DMS53 (cell line): ENCODE results near the gene OGFOD1.
A peak's percentile ranks its signal among the peaks of the same experiment; 100 is the strongest.

Experiments
- DNase-seq: peaks from one replicate; lab custom pipeline; 2025; lab: John Stamatoyannopoulos, UW

Gene OGFOD1

DNA sequence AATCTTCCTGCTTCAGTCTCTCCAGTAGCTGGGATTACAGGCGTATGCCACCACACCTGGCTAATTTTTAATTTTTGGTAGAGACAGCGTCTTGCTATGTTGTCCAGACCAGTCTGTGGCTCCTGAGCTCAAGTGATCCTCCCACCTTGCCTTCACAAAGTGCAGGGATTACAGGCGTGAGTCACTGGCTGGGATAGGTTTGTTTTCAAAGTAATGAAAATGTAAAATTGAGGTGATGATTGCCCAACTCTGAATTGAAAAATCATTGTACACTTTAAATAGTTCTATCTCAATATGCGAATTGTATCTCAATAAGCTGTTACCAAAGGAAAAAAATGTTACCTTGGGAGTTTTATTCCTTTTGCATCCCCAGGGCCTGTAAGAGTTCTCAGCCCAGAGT lies 24.8 kb upstream of the OGFOD1 start:
- peak; percentile 29 for DNase-seq

DNA sequence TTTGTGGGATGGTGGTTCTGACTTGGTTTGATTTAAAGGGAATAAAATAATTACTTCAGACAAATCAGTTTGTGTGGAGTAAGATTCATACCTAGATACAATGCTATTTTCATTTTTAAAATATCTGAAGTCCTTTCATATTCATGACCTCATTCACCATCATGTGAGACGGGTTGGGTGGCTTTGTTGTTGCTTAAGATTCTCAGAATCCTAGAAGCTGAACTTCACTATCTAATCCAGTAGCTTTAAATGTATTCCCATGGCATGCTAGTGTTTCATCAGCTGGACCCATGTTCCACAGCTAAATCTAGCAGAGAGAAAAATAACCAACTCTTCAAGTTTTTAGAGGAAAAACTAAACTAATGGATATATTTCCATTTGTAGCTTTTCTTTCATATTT lies 23.3 kb upstream of the OGFOD1 start:
- DNase-seq = no peak

DNA sequence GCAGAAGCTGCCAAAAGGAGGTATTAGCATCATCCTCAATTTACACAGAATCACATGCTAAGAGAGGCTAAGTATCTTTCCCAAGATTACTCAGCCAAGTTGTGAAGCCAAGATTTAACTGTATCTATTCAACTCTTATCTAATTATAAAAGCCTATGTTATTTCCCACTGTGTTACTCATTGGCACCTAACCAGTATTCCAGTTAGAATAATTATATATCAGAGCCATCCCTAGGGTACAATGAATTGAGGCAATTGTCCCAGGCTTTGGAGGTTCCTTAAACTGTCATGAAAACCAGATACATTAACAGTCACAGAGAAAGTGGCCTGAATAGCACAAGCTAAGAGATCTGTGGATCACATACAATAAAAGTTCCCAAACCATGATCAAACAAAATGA lies 15.1 kb upstream of the OGFOD1 start:
- DNase-seq = no peak

DNA sequence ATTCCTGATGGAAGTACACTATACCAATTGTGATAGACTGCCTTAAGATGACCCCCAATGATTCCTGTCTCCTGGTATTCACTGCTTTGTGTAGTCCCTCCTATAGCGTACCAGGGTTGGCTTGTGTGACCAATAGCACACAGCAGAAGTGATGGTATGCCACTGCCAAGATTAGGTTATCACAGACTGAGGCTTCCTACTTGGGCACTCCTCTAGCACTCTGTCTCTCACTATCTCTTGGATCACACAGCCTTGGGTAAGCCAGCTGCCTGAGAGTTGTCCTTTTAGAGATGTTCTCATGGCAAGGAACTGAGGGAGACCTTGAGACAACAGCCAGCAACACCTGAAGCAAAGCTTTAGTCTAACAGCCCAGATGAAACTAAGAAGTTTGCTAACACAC lies 13.3 kb upstream of the OGFOD1 start:
- DNase-seq = no peak

DNA sequence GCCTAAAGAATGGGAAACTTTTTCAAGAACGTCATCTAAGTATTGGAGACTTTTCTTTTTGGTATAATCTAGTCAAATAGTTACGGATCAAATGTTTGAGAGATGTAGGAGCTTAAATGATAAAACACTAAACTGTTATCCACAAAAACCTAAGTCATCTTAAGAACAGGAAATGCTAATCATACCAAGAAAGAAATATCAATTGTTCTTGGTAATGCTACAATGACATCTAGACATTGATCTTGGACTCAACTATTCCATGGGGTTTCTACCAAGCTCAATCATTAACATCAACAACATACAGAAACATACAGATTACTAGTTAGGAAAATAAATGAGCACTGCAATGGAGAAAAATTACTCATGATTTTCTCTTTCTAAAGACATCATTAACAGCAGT lies 4.1 kb upstream of the OGFOD1 start:
- DNase-seq = no peak

DNA sequence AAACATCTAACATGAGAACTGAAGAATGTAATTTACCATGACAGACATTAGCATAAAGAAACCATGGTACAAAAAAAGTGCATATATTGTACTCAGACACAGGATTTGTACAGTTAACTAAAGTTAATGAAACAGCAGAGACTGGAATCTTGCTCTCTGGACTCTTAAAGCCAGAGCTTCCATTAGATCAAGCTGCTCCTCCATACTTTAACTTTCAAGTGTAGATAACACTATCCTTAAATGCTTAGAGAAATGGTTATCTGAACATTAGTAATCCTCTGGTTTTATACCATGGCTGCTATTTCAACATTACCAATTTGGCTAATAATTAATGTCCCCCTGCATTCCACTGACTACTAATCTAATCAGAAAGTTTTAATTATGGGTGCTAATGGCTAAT lies 3.3 kb upstream of the OGFOD1 start:
- DNase-seq = no peak

DNA sequence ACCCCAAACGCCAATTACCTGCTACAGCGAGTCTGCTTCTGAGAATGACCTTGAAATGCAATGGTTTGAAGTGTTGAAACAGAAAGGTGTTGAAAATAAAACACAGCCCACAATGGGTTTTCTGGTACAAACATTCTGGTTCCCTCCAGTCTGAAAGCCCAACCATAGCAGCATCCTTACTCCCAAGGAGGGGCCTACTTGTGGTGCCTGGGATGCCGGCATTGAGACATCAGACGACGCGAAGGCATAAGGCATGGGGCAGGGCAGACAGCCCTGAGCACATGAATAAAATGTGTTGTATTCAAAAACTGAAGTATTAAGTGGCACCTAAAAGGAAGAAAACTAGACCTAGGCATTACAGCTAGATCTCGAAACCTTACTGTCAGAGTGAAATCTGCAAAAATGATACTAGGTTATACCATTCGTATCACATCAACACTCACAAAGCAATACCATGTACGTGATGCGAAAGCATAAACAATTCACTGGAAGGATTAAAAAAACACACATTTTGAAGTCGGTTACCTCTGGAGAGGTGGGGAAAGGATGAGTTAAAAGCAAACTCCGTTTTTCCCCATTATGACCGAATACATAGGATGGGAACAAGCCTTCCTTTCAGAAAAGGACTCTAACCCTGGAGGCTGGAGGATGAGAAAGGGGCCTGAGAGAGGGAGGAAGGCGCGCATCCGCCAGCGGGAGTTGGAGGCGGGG lies 924 bp upstream of the OGFOD1 start:
- no peak for DNase-seq

DNA sequence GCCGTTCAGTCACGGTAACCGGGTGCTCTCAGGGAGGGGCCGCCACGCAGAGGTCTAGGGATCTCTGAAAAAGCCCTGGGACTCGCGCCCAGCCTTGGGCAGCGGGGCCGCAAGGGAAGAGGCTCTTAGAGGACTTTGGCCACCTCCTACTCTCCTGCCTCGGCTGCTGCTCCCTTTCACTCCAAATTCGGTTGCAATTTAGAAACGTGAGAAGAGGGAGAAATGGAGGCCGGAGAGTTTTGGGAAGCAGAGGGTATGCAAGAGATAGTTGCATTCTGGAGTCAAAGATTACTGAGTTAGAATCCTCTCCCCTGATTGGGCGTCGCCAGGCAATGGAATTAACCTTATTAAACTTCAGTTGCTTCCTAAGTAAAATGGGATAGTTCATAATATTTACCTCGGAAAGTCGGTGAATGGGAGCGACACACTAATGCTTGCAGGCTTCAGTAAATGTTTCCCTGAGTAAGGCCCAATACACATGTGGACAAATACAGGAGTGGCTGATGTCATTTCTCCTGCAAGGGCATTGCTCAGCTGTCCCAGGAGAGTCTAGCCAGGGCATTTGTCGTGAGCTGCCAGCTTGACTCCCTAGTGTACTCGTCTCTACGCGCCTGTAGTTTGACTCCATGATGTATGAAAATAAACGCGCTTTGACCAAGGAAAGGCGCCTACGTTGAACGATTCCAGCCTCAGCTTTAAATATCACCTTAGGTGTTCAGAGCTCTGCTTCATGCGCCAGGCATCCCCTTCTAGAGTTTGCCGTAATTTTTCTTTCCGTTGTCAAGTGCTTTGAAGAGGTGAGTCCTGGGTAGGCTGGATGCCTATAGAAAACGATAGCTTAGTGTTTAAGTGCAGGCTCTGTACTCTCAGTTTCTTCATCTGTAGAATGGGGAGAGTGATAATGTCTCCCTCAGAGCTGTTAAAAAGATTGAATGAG lies 667 bp downstream of the OGFOD1 start:
- DNase-seq = peak; percentile 88

DNA sequence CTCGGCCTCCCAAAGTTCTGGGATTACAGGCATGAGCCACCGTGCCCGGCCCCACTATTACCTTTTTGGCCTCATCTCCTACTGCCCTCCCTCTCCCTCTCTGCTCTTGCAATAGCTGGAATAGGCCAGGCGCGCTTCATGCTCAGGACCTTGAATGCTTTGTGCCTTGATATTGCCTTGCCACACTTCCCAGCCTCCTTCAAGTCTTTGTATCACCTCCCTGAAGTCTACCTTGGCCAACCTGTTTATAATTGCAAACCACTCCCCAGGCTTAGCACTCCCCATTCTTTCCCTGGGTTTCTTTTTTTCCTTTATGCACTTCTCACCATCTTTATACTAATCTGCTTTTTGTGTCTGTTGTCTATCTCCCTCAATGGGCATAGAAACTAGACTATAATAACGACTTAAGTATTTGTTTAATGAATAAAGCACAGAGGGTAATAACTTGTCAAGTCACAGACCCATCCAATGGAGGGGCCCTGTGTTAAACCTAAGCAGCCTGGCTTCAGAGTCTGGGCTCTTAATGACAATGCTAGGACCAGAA lies 6.6 kb downstream of the OGFOD1 start:
- no peak for DNase-seq

DNA sequence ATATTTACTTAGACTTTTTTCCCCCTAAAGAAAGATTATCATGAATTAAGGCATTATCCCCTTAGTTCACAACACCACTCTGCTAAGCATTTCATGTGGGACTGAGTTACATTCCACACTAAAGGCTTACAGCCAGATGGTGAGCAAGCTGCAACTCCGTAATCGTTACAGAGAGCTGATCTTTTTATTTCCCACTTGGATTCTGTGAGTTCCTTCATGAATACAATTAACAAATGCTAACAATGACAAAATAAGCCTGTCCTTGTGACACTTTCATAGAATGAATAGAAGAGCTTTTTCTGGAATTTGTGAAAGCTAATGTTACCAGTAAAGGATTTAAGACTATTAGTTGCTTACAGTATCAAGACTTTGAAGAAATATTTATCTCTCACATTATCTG lies 8.7 kb downstream of the OGFOD1 start:
- DNase-seq = no peak

DNA sequence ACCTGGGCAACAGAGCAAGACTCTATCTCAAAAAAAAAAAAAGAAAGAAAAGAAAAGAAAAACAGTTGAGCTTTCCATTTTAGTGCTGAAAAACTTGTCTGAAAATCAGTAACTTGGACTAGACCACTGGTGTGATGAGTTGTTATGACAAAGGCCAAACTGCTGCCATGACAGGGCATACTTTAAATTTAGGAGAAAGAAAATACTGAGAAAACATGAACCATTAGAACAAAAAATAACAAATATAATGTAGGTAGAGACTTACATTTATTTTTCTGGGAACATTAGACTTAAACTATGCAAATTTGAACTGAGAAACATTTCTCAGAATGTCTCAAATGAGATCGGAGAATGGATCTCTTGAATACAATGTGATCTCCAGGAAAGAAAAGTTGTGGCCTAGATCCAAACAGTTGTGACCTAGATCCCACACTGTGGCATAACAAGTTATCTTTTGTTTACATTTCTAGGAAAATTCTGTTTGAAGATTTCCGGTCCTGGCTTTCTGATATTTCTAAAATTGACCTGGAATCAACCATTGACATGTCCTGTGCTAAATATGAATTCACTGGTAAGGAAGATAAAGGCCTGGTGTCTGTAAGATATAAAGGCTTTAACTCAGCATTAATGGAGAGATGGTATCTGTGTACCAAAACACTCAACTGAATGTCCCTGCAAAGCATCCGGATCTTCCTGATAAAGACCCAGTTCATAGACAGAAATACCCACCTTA lies 10.9 kb downstream of the OGFOD1 start:
- no peak for DNase-seq

DNA sequence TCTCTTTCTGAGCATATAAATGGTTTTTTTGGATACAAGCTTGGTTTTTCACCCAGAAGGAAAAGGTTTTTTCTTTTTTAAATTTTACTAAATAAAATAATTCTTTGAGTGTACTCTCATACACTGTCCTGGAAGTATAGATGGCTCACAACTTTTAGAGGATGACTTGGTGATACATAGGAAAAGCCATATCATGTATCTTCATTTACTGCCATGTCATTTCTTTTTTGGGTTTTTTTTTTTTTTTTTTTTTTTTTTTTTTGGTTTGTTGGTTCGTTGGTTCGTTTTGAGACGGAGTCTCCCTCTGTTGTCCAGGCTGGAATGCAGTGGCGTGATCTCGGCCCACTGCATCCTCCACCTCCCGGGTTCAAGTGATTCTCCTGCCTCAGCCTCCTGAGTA lies 11.8 kb downstream of the OGFOD1 start:
- DNase-seq = no peak

DNA sequence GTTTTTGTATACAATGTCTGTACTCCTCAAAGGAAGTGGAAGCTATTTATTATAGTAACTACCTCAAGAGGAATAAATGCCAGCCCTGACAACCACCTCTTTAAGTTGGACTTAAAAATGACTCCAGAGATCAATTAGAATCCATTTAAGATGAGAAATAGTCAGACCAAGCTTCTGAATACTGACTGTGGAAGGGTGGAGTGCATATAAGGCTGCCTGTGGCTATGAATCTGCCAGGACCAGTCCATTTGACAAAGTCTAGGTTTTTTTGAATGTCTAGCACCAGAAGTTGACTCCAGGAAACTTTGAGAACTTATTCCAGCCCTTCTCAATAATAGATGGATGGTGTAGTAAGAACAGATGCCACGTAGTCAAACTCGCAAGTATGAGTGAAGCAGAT lies 15.0 kb downstream of the OGFOD1 start:
- no peak for DNase-seq

DNA sequence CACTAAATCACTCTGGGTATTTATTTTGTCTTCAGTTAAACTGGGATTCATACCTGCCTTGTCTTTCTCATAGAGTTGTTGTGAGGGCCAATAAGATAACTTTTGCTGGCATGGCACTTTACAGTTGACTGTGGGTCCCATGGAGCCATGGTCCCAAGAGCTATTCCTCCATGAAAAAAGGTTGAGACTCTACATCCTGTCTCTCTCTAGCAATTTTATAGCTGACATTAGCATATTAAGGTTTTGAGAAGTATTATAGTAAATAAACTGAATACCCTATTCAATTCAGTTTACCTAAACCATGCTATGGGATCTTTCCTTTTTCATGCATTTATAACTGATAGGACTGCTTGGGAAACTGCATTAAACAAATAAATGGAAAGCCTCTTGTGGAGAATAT lies 17.4 kb downstream of the OGFOD1 start:
- no peak for DNase-seq

DNA sequence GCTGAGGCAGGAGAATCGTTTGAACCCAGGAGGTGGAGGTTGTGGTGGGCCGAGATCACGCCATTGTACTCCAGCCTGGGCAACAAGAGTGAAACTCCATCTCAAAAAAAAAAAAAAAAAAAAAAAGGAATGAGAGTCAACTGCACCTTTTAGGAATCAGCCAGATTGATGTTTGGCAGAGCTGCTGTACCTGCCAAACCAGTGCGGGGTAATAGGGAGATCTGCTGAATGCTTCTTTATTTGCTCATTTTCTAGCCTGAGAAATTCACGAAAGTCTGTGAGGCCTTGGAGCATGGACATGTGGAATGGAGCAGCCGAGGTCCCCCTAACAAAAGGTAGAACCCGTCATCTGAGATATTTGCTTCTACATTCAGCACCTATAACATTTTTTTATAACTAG lies 18.4 kb downstream of the OGFOD1 start:
- DNase-seq = no peak

DNA sequence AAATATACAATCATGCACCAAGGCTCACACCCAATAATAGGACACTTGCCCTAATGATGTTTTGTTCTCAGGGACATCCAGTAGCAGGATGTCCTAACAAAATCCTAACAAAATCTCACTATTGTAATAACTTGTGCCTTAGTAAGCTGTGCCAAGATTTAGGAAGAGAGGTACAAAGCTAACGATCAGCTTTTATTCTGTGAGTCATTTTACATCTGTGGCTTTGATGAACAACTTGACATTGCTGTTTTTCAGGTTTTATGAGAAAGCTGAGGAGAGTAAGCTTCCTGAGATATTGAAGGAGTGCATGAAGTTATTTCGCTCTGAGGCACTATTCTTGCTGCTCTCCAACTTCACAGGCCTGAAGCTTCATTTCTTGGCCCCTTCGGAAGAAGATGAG lies 18.9 kb downstream of the OGFOD1 start:
- no peak for DNase-seq

DNA sequence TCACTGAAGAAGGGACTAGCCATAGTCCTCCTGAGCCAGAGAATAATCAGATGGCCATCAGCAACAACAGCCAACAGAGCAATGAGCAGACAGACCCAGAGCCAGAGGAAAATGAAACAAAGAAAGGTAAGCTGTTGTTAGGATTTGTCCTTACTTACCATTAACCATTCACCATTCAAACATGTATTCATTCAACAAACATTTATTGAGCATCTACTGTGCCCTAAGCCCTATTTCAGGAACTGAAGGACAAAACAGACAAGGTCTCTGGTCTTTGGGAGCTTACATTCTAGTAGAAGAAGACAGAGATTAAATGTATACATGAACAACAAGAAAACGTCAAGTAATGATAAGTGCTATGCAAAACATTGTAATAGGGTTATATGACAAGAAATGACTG lies 19.3 kb downstream of the OGFOD1 start:
- DNase-seq = no peak

DNA sequence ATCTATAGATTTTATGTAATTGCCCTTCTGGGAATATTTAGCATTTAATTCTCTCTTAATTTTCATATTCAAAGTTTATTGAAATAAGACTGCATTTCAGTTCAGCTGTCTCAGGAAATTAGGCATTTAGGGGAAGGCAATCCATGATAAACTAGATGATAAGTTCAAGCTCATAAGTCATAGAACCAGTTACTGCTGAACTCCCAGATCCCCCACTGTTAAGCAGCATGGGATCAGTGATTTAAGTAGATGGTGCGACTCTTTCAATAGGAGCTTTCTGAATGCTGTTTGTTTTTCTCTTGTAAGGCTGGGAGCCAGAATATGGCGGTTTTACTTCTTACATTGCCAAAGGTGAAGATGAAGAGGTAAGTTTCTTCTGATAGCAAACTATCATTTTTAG lies 23.8 kb downstream of the OGFOD1 start:
- no peak for DNase-seq

DNA sequence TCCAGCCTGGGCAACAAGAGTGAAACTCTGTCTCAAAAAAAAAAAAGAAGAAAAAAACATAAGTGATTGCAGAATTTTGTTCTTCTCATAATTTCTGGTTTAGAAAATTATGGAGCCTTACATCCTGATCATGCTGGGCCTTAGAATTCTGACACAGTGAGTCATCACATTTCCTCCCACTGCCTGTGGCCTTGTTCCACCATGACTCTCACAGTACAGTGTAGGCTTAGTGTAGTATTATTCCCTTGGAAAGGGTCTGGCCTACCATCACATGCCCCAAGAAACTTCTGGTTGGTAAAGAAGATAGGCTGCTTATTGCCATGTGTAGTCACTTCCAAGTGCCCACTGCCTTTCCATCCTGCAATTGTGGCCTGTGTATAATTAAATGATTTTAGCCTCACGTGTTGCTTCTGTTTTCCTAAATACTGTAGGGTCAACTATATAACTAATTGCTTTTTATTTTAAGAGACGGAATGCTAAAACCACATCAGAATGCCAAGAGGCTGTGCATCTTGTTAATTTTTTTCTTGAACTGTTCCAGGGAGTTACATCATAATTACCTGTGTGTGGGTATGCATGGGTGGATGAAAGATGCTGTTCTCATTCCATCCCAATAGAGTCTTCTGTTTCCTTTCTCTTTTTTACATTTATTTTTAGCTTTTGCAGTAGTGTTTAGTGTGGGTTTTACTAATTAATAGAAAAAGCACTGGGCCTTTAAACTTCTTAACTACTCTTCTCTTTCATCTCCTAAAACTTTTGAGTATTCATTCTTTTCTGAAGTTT lies 25.9 kb downstream of the OGFOD1 start:
- peak; percentile 30 for DNase-seq

DNA sequence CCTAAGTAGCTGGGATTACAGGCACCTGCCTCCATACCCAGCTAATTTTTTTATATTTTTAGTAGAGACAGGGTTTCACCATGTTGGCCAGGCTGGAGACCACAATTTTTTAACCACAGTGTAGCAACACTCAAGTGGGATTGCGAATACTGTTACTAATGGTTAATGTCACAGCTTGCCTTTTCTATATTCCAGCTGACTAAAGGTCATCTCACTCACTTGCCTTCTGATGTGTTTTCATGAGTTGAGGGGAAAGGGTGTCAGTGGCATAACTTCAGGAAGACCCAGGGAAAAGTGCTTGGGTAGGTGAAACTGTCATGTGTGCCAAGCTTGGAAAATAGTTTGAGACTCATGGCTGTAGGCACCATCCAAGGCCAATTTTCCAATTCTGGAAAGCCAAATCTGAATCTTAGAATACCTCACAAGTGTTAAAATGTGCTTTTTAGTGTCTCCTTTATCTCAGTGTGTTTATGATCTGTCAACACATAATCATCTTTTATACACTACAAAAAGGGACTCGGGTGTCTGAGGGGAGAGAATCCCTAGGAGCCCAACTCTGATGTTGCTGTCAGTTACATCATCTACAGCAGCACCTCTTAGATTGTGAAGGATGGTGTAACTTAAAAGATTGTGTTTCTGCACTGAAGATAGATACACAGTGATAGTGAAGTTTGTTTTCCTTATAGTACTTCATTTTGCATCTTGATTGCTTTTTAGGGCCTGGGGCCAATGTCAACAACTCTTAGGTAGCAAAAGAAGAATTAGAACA lies 27.1 kb downstream of the OGFOD1 start:
- DNase-seq = no peak

DNA sequence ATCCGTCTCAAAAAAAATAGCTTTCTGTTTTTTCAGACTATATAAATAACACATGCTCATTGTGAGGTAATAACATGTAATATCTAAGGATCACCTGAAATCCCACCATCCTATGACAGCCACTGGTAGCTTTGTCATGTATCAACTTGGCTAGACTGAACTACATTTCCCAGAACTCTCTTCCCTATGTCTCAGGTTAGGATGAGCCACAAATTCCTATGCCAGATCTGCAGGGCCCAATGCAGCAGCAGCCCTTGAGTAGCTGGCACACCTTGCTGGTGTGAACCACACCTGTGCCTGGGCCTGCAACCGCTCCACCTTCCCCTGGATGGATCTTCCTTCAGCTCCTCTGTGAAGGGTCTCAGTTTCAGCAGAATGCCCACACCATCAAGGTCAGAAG lies 28.1 kb downstream of the OGFOD1 start:
- no peak for DNase-seq
